Right lobe of liver (tissue), 6 donors: ENCODE results near the gene IFI44. TPM values are rescaled to one million over a fixed set of nuclear protein-coding genes. Genes with fewer than 3 reads are reported as not detected.

Experiments used
- ATAC-seq, 4 donors: fragments of 200-7000 bp; cut with Tn5 transposase; one replicate each; pipeline ENCODE4 v1.9.1; 2020; ENCODE audit warnings: mild to moderate bottlenecking in 4 of 4, moderate library complexity in 4 of 4
- DNase-seq, 3 donors: peaks; one replicate each; pipeline ENCODE4 v3.0.0-alpha.2; 2020
- H3K27ac ChIP-seq, 3 donors: fragments of 200-600 bp; one replicate each; pipeline ENCODE4 v1.8.0; 2022
- H3K27me3 ChIP-seq, 2 donors: fragments of 200-600 bp; one replicate each; pipeline ENCODE4 v1.8.0; 2022
- H3K36me3 ChIP-seq, 4 donors: fragments of 200-600 bp; sonication (generic) in 1 of 4; one replicate each; pipeline versions ENCODE4 v1.5.1 to v1.8.0; 2017 to 2022; ENCODE audit warnings: control low read depth in 1 of 4
- H3K4me1 ChIP-seq, 4 donors: fragments of 200-600 bp; sonication (generic) in 1 of 4; one replicate each; pipeline versions ENCODE4 v1.5.1 to v1.8.0; 2017 to 2022; ENCODE audit warnings: control low read depth in 1 of 4
- H3K4me3 ChIP-seq, 3 donors: fragments of 200-600 bp; one replicate each; pipeline ENCODE4 v1.8.0; 2022
- H3K9me3 ChIP-seq, 4 donors: fragments of 200-600 bp; sonication (generic) in 1 of 4; one replicate each; pipeline versions ENCODE4 v1.5.1 to v1.8.0; 2017 to 2022; ENCODE audit warnings: control low read depth in 1 of 4
- POLR2A ChIP-seq: fragments of 450-650 bp; IDR thresholded peaks from one replicate; pipeline ENCODE4 v1.6.1; 2017; ENCODE audit warnings: antibody characterized with exemption, mild to moderate bottlenecking
- WGBS: methylation state at CpG from one replicate; pipeline ENCODE4 v1.1.6; 2018; ENCODE audit warnings: low coverage, low lambda C conversion rate; ENCODE audit not compliant: insufficient coverage; ENCODE audit errors: missing lambda C conversion rate; 5-methylcytosine and 5-hydroxymethylcytosine counted together
- intact Hi-C, 2 donors: fragments of 100-400 bp; cut with DNase I; formaldehyde crosslinking; loops; one replicate each; pipeline versions ENCODE4 v1.11.2 to v1.14.1; 2022
- total RNA-seq, 6 experiments: library from RNA; depleted of rRNA in 2 of 6; stranded (reverse); fragments of >200 nt in 2 of 6; fragmentation: NEBNext Ultra II Directional in 3 of 6; extraction: Animal tissue kit (Norgen Biotek cat#: 25700) in 3 of 6; gene quantifications; one replicate each; pipeline versions ENCODE4 v1.1.0 to v1.2.4, GENCODE V29; 2016 to 2023
- TF ChIP-seq, protein P1 (sequence below), 4 donors: fragments of 200-600 bp in 3 of 4; fragments of 450-650 bp in 1 of 4; IDR thresholded peaks; one replicate each; pipeline versions ENCODE4 v1.5.1 to v1.8.0; 2016 to 2022; ENCODE audit warnings: antibody characterized with exemption in 4 of 4, mild to moderate bottlenecking in 2 of 4
- donor health status: DM: no; HTN: yes; CAD: no.
- donor health status: DM: no; HTN: no; CAD: no.
- donor health status: DM: no; HTN: no; CAD: no.
- donor health status: DM: no; HTN: yes; CAD: no.
- donor health status: DM: no; HTN: yes; CAD: no.

Gene IFI44
- total RNA-seq, 6 experiments from 2014 or later, result 5.6 to 12.0 (median 9.8) TPM

DNA sequence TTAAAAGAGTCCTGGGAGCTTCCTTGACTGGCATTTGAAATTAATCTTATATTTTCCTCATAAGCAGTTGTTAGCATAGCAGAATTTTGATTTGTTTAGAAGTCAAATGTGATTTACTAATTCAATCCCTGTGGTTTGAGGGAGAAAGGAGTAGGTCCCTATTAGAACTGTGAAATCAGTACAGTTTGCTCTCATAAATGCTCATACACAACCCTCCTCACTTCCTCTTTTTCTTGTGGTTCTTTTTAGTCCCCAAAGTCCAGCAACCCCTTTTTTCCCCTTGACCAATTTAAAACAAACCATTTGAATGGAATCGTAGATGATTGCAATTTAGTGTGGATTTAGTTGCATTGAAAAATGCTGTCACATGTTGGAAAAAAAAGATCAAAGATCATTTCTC lies 9.2 kb upstream of the IFI44 start:
- no peak overlapping the region for H3K27ac ChIP-seq
- no peak for TF ChIP-seq POLR2A
- 53% methylated on average over 1 of the region's 1 CpG for WGBS
- no peak for DNase-seq
- no peak for ATAC-seq
- intact Hi-C loops, result no loop called here
- H3K36me3 ChIP-seq, result no peaks in the 10 kb centered on the region
- H3K27me3 ChIP-seq, result no peaks in the 10 kb centered on the region
- H3K4me1 ChIP-seq, result no peaks in the 10 kb centered on the region
- H3K4me3 ChIP-seq, result no peak overlapping the region
- no peaks in the 10 kb centered on the region for H3K9me3 ChIP-seq

DNA sequence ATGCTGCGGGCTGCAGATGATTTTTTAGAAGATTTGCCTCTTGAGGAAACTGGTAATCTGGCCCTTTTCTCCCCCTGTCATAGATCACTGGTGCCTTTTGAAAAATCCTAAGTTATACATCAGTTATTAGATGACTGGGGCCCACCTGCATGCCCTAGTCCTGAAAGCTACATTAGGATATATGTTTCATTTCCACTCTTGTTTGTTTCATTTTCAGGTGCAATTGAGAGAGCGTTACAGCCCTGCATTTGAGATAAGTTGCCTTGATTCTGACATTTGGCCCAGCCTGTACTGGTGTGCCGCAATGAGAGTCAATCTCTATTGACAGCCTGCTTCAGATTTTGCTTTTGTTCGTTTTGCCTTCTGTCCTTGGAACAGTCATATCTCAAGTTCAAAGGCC lies 8.1 kb upstream of the IFI44 start:
- ATAC-seq, result no peak
- intact Hi-C loops, result no loop called here
- H3K36me3 ChIP-seq, result no peaks in the 10 kb centered on the region
- H3K4me1 ChIP-seq, result no peaks in the 10 kb centered on the region
- 93% methylated on average over 4 of the region's 4 CpGs for WGBS
- TF ChIP-seq, protein P1, sequence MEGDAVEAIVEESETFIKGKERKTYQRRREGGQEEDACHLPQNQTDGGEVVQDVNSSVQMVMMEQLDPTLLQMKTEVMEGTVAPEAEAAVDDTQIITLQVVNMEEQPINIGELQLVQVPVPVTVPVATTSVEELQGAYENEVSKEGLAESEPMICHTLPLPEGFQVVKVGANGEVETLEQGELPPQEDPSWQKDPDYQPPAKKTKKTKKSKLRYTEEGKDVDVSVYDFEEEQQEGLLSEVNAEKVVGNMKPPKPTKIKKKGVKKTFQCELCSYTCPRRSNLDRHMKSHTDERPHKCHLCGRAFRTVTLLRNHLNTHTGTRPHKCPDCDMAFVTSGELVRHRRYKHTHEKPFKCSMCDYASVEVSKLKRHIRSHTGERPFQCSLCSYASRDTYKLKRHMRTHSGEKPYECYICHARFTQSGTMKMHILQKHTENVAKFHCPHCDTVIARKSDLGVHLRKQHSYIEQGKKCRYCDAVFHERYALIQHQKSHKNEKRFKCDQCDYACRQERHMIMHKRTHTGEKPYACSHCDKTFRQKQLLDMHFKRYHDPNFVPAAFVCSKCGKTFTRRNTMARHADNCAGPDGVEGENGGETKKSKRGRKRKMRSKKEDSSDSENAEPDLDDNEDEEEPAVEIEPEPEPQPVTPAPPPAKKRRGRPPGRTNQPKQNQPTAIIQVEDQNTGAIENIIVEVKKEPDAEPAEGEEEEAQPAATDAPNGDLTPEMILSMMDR (IDR thresholded peaks at IDR 0.05), result no peak
- no peak for TF ChIP-seq POLR2A
- H3K4me3 ChIP-seq, result no peak overlapping the region
- DNase-seq, result no peak
- H3K9me3 ChIP-seq, result no peaks in the 10 kb centered on the region
- no peaks in the 10 kb centered on the region for H3K27me3 ChIP-seq
- no peak overlapping the region for H3K27ac ChIP-seq

DNA sequence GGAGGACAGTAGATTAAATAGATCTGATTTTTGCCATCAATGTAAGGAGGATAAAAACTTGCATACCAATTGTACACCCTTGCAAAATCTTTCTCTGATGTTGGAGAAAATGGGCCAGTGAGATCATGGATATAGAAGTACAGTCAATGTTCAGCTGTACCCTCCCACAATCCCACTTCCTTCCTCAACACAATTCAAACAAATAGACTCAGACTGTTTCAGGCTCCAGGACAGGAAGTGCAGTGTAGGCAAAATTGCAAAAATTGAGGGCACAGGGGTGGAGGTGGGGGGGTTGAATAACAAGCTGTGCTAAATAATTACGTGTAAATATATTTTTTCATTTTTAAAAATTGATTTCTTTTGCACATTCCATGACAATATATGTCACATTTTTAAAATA lies 3.9 kb upstream of the IFI44 start:
- no peak overlapping the region for H3K27ac ChIP-seq
- H3K9me3 ChIP-seq, result no peaks in the 10 kb centered on the region
- no peaks in the 10 kb centered on the region for H3K27me3 ChIP-seq
- intact Hi-C loops, result no loop called here
- DNase-seq (no peak), ATAC-seq (peak; percentile 29 to 46 (median 40))
- TF ChIP-seq, protein P1 (IDR thresholded peaks at IDR 0.05), result no peak
- no peak for TF ChIP-seq POLR2A
- 35% methylated on average over 1 of the region's 1 CpG for WGBS
- H3K4me3 ChIP-seq, result no peak overlapping the region
- H3K4me1 ChIP-seq, result no peaks in the 10 kb centered on the region
- H3K36me3 ChIP-seq, result no peaks in the 10 kb centered on the region

DNA sequence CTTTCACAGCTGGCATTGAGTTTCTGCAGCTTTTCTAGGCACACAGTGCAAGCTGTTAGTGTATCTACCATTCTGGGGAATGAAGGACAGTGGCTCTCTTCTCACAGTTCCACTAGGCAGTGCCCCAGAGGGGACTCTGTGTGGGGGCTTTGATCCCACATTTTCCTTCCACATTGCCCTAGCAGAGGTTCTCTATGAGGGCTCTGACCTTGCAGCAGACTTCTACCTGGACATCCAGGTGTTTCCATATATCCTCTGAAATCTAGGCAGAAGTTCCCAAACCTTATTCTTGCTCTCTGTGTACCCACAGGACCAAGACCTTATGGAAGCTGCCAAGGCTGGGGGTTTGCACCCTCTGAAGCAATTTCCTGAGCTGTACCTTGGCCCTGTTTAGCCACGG lies 2.4 kb upstream of the IFI44 start:
- Histone ChIP-seq H3K27ac (no peak overlapping the region), H3K4me1 (no peaks in the 10 kb centered on the region), H3K4me3 (no peak overlapping the region), H3K27me3 (no peaks in the 10 kb centered on the region), H3K36me3 (no peaks in the 10 kb centered on the region), H3K9me3 (no peaks in the 10 kb centered on the region)
- no CpG with 5 or more reads among the region's 1 CpG for WGBS
- ATAC-seq (no peak), DNase-seq (no peak)
- intact Hi-C loops, result no loop called here
- TF ChIP-seq POLR2A, result no peak
- TF ChIP-seq, protein P1 (IDR thresholded peaks at IDR 0.05), result no peak

DNA sequence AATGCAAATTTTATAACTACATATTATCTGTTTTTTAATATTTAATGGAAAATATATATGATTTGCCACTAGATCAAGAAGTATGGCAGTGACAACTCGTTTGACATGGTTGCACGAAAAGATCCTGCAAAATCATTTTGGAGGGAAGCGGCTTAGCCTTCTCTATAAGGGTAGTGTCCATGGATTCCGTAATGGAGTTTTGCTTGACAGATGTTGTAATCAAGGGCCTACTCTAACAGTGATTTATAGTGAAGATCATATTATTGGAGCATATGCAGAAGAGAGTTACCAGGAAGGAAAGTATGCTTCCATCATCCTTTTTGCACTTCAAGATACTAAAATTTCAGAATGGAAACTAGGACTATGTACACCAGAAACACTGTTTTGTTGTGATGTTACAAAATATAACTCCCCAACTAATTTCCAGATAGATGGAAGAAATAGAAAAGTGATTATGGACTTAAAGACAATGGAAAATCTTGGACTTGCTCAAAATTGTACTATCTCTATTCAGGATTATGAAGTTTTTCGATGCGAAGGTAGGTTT lies 556 bp downstream of the IFI44 start:
- Histone ChIP-seq H3K4me3 (peak overlapping the region; percentile 34 to 49 (median 43)), H3K27me3 (no peaks in the 10 kb centered on the region), H3K36me3 (no peaks in the 10 kb centered on the region), H3K27ac (peak overlapping the region; percentile 2 to 68 (median 47)), H3K9me3 (no peaks in the 10 kb centered on the region), H3K4me1 (no peaks in the 10 kb centered on the region)
- TF ChIP-seq, protein P1 (IDR thresholded peaks at IDR 0.05), result no peak
- no peak for TF ChIP-seq POLR2A
- peak; percentile 39 to 53 (median 46) for ATAC-seq
- WGBS, result 40% methylated on average over 6 of the region's 6 CpGs
- intact Hi-C loops, result no loop called here
- DNase-seq, result no peak
